Endometrial microvascular endothelial cells (primary cell): ENCODE results near the gene TTLL11. TPM values are rescaled to one million over a fixed set of nuclear protein-coding genes. Genes with fewer than 3 reads are reported as not detected.
"Not testable (repeated sequence)": the region's sequence is repeated elsewhere in the genome, so short reads cannot be mapped to it uniquely, and the experiment has no call there.

Experiments used
- in situ Hi-C: cut with HindIII; loops from 2 replicates; pipeline ENCODE4 v1.10.0; 2017; ENCODE audit warnings: low sequenced_read_pairs, low pct_unique_long_range_greater_than_20kb; ENCODE audit errors: inconsistent ontology term
- total RNA-seq: library from RNA; depleted of rRNA; stranded (reverse); fragments of >200 nt; gene quantifications from one replicate; pipeline ENCODE4 v1.2.3, GENCODE V29; 2015; ENCODE audit errors: inconsistent ontology term

Gene TTLL11
- total RNA-seq, 1 donor from 2014 or later = 2.0 TPM

- in situ Hi-C loops = no loop called here
Observed at GRCh38 chr9:121992571-121993212, 100.4 kb downstream of the TTLL11 start.

DNA sequence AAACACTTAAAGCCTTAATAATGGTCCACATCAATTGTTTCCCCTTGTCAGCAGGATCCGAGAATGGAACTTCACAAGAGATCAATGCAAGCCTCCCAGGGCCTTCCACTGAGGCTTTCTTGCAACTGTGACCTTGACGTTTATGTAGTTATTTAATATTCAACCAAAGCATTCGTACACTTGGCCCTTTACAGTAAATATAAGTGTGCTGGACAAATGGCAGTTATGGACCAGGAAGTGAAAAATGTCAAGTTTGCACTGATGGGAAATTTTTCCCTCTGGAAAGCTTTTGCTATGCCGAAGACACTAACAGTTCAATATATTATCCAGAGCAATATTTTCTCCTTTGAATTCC, 101.8 kb downstream of the TTLL11 start:
- in situ Hi-C loops = no loop called here

- in situ Hi-C loops = no loop called here
Observed at GRCh38 chr9:121990600-121991306, 102.4 kb downstream of the TTLL11 start.

DNA sequence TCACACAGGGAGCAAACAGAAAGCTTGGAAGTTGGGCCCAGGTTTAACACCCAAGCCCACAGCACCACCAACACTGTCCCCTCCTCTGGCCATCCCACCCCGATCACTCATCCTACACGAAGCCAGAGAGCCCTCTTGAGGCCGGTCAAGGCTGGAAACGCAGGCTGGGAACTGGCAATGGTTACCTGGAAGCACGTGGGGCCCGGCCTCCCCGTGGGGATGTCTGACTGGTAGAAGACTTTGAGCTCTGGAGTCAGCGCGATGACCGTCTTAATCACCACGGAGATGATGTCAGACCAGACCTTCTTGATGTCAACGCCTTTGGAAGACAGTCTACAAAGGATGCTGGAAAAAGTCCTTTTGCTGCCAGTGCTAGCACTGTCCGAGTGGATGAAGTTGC, 104.1 kb downstream of the TTLL11 start:
- in situ Hi-C loops = no loop called here

DNA sequence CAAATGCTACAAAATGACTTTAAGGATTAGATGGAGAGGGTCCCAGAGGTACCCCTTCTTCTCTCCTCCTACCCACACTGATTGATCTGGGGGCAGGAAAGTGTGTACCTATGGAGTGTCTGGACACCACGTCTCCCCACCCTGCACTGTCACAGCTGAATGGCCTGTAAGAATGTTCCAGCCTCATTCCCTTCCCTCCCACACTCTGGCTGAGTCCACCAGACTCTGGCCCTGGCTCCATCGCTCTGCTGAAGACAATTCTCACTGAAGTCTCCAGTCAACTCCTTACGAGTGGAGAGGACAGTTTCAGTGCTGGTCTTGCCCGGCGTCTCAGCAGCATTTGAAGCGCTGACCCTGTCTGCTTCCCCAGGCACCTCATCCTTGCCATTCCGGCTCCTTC, 105.8 kb downstream of the TTLL11 start:
- in situ Hi-C loops = no loop called here

DNA sequence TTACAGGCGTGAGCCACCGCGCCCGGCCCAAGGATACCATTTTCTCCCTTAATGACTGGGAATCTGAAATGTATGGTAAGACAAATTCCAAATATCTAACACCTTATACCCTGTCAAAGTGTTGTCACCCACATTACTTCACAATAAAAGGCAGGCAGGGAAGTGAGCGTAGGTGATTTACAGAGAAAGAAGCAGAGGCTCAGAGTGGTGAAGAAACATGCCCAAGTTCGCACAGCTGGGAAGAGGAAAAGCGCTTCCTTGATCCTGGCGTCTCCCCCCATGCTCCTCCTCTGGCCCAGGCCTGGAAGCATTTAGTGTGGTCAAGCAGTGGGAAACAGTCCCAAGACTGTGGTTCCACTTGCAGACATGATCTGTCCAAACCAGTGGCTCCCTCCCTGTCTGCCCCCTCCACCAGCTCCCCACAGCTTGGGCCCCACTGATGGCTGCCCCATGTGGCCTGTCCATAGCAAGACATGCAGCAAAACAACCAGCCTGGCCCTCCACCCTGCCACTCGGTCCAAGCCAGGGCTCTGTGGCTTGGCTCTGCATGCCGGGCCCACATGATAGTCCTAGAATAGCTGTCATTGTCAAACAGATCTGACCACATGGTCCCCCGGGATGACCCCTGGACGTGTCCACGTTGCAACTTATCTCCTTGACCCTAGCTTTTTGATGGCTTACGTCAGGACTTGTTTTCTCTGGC, 107.2 kb downstream of the TTLL11 start:
- in situ Hi-C loops = no loop called here

- in situ Hi-C loops = no loop called here
Observed at GRCh38 chr9:121984726-121985402, 108.2 kb downstream of the TTLL11 start.

GRCh38 chr9:121983736-121984135, 109.4 kb downstream of the TTLL11 start:
- in situ Hi-C loops = no loop called here

DNA sequence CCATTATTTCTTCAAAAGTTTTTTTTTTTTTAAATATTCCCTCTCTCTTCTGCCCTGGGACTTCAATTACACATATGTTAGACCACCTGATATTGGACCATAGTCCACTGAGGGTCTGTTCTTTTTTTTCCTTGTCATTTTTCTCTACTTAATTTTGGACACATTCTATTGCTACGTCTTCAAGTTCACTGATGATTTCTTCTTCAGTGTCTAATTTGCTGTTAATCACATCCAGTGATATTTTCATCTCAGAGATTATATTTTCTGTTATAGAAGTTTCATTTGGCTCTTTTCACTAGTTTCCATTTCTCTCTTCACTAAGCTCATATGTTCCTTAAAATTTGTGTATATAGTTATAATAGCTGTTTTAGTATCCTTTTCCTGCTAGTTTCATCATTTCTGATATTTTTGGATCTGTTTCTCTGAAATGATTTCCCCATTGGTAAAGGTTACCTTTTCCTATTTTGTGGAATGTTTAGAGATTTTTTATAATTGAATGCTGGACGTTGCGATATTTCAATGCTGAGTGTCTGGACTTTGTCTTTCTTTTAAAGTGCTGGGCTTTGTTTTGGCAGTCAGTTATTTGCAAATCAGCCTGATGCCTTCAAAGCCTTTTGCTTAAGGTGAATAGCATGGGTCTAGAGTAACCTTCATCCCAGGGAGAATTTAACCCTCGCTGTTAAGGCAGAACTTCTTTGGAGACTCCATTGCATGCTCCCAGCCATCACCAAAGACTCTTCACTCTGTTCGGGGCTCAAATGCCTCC, 111.8 kb downstream of the TTLL11 start:
- in situ Hi-C loops = no loop called here

GRCh38 chr9:121980665-121981064, 112.4 kb downstream of the TTLL11 start:
- in situ Hi-C loops = not testable (repeated sequence)

DNA sequence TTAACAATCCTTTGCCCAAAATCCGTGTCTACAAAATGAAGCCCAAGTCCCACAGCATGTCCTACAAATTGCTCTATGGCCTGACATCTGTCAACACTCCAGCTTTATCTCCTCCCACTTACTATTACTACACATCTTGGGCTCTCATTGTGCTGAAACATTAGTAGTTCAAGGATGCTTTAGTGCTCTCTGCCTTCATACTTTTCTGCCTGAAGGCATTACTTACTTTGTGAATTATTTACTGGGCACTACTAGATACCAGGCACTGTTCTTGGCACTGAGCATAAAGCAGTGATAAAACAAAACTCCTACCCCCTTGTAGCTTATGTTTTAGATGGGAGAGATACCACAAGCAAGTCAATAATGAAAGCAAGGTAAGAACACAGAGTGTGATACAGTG, 113.4 kb downstream of the TTLL11 start:
- in situ Hi-C loops = loop anchor here (10.0 kb wide), 1 partner anchor 255 kb away; no protein-coding TSS in a partner anchor

DNA sequence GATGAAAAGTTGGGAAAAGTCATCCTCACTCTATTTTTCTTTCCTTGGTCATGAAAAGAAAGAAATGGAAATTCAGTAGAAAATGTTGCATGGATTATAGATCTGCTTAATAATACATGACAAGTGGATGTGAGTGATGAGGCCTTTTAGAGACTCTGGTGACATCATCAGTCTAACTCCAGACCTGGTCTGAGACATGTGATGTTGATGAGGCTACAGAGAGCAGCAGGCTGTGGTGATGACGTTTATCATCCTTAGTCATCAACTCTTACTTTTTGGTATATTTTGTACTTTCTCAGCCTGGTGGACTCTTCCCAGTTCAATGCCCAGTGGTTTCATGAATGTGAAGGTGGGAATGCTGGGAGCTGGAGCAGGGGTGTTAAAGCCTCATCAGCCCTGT, 116.4 kb downstream of the TTLL11 start:
- in situ Hi-C loops = loop anchor here (10.0 kb wide), 1 partner anchor 252 kb away; no protein-coding TSS in a partner anchor

DNA sequence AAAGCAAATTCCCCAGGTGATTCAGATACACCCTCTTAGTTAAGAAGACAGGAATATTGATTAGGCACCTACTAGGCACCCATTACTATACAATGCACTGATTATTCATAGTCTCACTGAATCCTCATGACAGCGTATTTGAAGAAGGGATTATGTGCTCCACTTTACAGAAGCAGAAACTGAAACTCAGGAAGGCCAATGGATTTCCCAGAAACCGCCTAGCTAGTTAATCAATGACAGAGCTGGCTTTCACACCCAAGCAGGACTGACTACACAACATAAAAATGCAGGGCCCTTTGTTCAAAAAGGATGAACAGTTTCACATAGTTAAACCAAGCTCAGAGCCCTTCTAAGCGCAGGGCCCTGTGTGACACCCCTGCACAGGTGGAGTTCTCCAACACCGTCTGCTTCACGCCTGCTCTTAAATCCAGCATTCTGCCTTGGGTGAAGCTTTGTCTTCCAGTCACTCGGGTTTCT, 117.3 kb downstream of the TTLL11 start:
- in situ Hi-C loops = loop anchor here (10.0 kb wide), 1 partner anchor 251 kb away; no protein-coding TSS in a partner anchor

DNA sequence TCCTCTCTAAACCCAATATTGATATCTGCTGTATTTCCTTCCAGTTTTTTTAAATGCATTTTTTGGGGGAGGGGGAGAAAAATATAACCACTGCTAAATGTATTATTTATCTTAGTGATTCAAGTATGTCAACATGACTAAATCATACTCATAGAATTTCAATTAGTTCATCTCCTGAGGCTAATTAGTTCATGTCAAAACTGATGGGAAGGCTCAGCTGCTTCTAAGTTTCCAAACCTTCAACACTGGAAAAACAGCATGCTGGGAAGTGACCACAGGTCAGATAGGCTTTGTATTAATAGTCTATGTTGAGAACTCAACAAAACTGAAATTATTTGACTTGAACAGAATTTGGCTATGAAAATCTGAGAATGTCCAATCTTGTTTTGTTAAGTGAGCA, 118.7 kb downstream of the TTLL11 start:
- in situ Hi-C loops = loop anchor here (10.0 kb wide), 1 partner anchor 250 kb away; no protein-coding TSS in a partner anchor

- in situ Hi-C loops = loop anchor here (10.0 kb wide), 1 partner anchor 248 kb away; no protein-coding TSS in a partner anchor
Observed at GRCh38 chr9:121972501-121972981, 120.6 kb downstream of the TTLL11 start.

GRCh38 chr9:121968056-121968455, 125.1 kb downstream of the TTLL11 start:
- in situ Hi-C loops = no loop called here

DNA sequence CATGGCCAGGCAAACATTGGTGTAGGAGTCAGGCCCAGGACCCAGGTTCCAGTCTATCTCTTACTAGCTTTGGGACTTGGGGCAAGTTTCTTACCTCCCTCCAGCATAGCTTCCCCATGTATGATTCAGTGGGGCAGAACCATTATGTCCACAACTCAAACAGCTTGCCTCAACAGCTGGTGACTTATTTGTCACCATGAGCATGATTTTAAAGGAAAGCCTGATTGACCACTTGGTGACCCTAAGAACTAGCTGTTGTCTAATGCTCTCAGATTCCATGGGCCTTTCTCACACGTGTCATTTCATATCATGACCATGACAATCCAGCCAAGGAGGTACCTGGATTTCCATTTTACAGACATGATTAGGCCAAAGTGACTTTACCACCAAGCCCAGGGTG, 126.4 kb downstream of the TTLL11 start:
- in situ Hi-C loops = no loop called here

DNA sequence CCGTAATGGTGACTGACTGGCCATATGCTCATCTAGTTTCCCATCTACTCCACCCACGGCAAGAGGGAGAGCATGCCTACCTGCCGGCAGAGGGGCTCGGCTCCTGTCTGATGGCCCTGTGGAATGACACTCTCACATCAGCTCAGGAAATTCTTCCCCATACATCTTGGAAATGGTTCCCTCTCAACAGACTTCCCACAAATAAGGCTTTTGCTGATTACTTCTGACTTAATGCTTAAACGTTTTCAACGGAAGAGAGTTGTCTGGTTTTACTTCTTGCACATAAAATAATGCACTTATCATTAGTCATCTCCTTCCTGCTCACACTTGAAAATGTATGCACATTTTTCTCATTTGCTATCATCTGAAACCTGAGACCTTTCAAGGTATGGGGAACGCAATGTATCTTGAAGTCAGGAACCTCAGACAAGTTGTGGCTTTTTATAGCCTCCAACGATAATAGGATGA, 129.5 kb downstream of the TTLL11 start:
- in situ Hi-C loops = no loop called here
